ENCODE data around the gene EFL1.
"Not testable (repeated sequence)": the region's sequence is repeated elsewhere in the genome, so short reads cannot be mapped to it uniquely, and the experiment has no call there.

DNA sequence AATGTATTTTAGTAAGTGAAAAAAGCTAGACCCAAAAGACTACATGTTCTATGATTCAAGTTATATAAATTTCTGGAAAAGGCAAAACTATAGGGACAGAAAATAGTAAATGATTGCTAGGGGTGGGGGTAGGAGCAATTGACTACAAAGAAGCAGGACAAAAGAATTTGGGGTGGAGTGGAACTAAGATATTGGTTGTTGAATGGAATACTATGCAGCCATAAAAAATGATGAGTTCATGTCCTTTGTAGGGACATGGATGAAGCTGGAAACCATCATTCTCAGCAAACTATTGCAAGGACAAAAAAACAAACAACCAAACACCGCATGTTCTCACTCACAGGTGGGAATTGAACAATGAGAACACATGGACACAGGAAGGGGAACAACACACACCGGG is 25.7 kb upstream of the EFL1 start:
- TF ChIP-seq, protein P1, sequence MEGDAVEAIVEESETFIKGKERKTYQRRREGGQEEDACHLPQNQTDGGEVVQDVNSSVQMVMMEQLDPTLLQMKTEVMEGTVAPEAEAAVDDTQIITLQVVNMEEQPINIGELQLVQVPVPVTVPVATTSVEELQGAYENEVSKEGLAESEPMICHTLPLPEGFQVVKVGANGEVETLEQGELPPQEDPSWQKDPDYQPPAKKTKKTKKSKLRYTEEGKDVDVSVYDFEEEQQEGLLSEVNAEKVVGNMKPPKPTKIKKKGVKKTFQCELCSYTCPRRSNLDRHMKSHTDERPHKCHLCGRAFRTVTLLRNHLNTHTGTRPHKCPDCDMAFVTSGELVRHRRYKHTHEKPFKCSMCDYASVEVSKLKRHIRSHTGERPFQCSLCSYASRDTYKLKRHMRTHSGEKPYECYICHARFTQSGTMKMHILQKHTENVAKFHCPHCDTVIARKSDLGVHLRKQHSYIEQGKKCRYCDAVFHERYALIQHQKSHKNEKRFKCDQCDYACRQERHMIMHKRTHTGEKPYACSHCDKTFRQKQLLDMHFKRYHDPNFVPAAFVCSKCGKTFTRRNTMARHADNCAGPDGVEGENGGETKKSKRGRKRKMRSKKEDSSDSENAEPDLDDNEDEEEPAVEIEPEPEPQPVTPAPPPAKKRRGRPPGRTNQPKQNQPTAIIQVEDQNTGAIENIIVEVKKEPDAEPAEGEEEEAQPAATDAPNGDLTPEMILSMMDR (IDR thresholded peaks at IDR 0.05): not testable (repeated sequence)
- not testable (repeated sequence) for TF ChIP-seq POLR2AphosphoS5, POLR2A (IDR thresholded peaks at IDR 0.05)

Data from suprapubic skin (tissue), 4 donors.